ENCODE results near the gene POLDIP3. TPM values are rescaled to one million over a fixed set of nuclear protein-coding genes. Genes with fewer than 3 reads are reported as not detected.

POLDIP3 gene
- total RNA-seq, 1 experiment from 2014 or later, result 67.6 TPM

DNA sequence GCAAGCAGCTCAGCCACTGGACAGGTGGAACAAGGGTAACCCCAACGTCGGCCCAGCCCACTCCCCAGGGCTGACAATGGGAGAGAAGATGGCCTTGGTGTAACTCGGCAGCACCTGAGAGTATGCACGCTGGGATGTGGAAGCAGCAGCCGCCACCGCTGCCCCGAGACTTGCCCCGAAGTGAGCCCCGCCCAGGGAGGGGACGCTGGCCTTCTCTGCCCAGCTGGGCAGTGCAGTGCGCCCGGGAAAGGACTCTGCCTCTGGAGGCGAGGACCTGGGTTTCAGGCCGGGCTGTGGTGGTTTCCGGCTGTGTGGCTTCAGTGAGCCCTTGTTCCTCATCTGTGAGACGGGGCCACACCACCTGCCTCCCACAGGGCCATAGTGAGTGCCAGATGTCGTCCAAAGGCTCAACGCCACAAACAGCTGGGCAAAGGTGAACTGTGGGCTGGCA lies 8.6 kb upstream of the POLDIP3 start:
- Histone ChIP-seq H4K20me1 (ENCODE audit: insufficient read depth) (no peaks in the 10 kb centered on the region), H3K4me1 (ENCODE audit: control insufficient read depth in 1 of 2, insufficient read depth in 2 of 2, low read length in 2 of 2) (peaks cover 19 to 23% of the 10 kb centered on the region in 2 experiments), H3K9me2 (ENCODE audit: insufficient read depth) (no peaks in the 10 kb centered on the region), H3K9ac (ENCODE audit: low read length) (no peak overlapping the region), H3K27ac (ENCODE audit: low read depth, low read length) (no peak overlapping the region), H3K36me3 (ENCODE audit: control insufficient read depth in 1 of 2, insufficient read depth in 2 of 2, low read length in 2 of 2) (peaks cover 12 to 26% of the 10 kb centered on the region in 2 experiments; a peak in 3 of 4 replicates), H2AFZ (ENCODE audit: low read depth, low read length, poor library complexity, severe bottlenecking) (no peak overlapping the region), H3K9me3 (ENCODE audit: control insufficient read depth in 1 of 2, insufficient read depth in 1 of 2, low read depth in 1 of 2, low read length in 2 of 2) (no peaks in the 10 kb centered on the region), H3K79me2 (ENCODE audit: insufficient read depth, low read length) (no peaks in the 10 kb centered on the region), H3K27me3 (ENCODE audit: insufficient read depth, low read length) (no peaks in the 10 kb centered on the region), H3K4me2 (ENCODE audit: low read length) (no peak overlapping the region), H3K4me3 (replicated peaks in 1 of 2; ENCODE audit: low read depth in 1 of 2, low read length in 2 of 2) (no peak overlapping the region)
- intact Hi-C loops (cut with micrococcal nuclease), result no loop called here
- TF ChIP-seq FOSL1 (IDR thresholded peaks at IDR 0.05; ENCODE audit: low read depth), result no peak
- no peak for TF ChIP-seq POLR2AphosphoS5 (IDR thresholded peaks at IDR 0.05; ENCODE audit: low read depth, low read length)
- TF ChIP-seq ELF1 (IDR thresholded peaks at IDR 0.05; ENCODE audit: borderline replicate concordance, low read depth), result no peak
- no peak for TF ChIP-seq TCF7L2 (IDR thresholded peaks at IDR 0.05; ENCODE audit: borderline replicate concordance, extremely low read depth, insufficient read depth, insufficient read length)
- TF ChIP-seq MAX (IDR thresholded peaks at IDR 0.05), result no peak
- TF ChIP-seq ZNF274 (IDR thresholded peaks at IDR 0.05; ENCODE audit: low read depth, low read length), result no peak
- no peak for TF ChIP-seq CBX3 (IDR thresholded peaks at IDR 0.05; ENCODE audit: low read depth)
- TF ChIP-seq, protein P1, sequence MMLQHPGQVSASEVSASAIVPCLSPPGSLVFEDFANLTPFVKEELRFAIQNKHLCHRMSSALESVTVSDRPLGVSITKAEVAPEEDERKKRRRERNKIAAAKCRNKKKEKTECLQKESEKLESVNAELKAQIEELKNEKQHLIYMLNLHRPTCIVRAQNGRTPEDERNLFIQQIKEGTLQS (IDR thresholded peaks at IDR 0.05), result no peak
- TF ChIP-seq SIN3A (IDR thresholded peaks at IDR 0.05; ENCODE audit: low read depth), result no peak
- no peak for TF ChIP-seq YY1 (IDR thresholded peaks at IDR 0.05; ENCODE audit: extremely low read depth, insufficient replicate concordance, low read depth, low read length)
- CTCF ChIA-PET, result interaction anchor here (1.6 kb wide), 1 partner anchor 37 kb away, joined by 4 read pairs; no protein-coding TSS in a partner anchor
- BruUV-seq (replicated peaks), result no TSS peak
- POLR2A ChIA-PET, result no interaction called here
- RAD21 ChIA-PET (ENCODE audit: low non-redundant PET in 1 of 2, low total read pairs in 2 of 2, uncharacterized antibody in 2 of 2, unreplicated experiment in 2 of 2), result no interaction called here
- ATAC-seq (no peak), DNase-seq (ENCODE audit: low read depth, low spot score) (no peak)
